Activated T-cell treated with anti-CD3 and anti-CD28 coated beads, Interleukin-2, amount 50 U/mL, for 1 hour (primary cell): ENCODE measurements around the gene KLHDC10.
"Not testable (repeated sequence)": the region's sequence is repeated elsewhere in the genome, so short reads cannot be mapped to it uniquely, and the experiment has no call there.

Experiments used
- DNase-seq: peaks from one replicate; pipeline ENCODE4 v3.0.0-alpha.2; 2020

The KLHDC10 gene

GRCh38 chr7:130160455-130160854 is 90.1 kb downstream of the KLHDC10 start:
- no peak for DNase-seq

- no peak for DNase-seq
These were observed 91.9 kb downstream of the KLHDC10 start for GRCh38 chr7:130162196-130162595.

- no peak for DNase-seq
These were observed 104.1 kb downstream of the KLHDC10 start for GRCh38 chr7:130174237-130174959.

- no peak for DNase-seq
These were observed 107.9 kb downstream of the KLHDC10 start for GRCh38 chr7:130178251-130178650.

- no peak for DNase-seq
These were observed 109.3 kb downstream of the KLHDC10 start for GRCh38 chr7:130179631-130180030.

GRCh38 chr7:130180571-130181262 is 110.4 kb downstream of the KLHDC10 start:
- no peak for DNase-seq

- DNase-seq = no peak
These were observed 110.9 kb downstream of the KLHDC10 start for GRCh38 chr7:130181263-130181605.

- DNase-seq = no peak
These were observed 112.7 kb downstream of the KLHDC10 start for GRCh38 chr7:130182990-130183389.

- not testable (repeated sequence) for DNase-seq
These were observed 114.0 kb downstream of the KLHDC10 start for GRCh38 chr7:130184349-130184748.
